ENCODE measurements around the gene LEF1. TPM values are rescaled to one million over a fixed set of nuclear protein-coding genes. Genes with fewer than 3 reads are reported as not detected.
"Not testable (repeated sequence)": the region's sequence is repeated elsewhere in the genome, so short reads cannot be mapped to it uniquely, and the experiment has no call there.

Gene LEF1
- total and polyA plus RNA-seq, 5 donors = 0.20 to 5.1 (median 0.76) TPM

DNA sequence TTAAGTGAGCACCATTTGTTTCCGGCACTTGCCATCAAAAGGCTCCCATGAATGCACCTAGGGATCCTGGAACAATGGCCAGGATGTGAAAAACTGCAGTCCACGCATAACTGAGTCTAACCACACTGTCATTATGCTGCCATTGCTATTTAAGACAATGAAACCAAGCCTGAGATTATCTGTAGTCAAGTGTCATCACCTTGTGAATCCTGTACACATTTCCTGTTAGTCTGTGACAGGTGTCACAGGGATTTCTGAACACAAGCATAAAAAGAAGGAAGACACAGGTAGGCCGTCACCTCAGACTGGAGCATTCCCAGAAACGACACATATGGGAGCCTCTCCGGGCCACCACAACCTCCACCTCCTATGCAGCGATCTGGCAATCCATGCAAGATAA, 112.3 kb downstream of the LEF1 start:
- ATAC-seq = no peak
- intact Hi-C loops (cut with DNase I) = loop anchor here in 1 of 4 donors (10.0 kb wide), 1 partner anchor 518 kb away; no protein-coding TSS in a partner anchor
- Histone ChIP-seq H3K4me1 (ENCODE audit: control insufficient read depth, insufficient read depth, low read length) (no peaks in the 10 kb centered on the region), H3K9me3 (ENCODE audit: control insufficient read depth, low read length) (no peaks in the 10 kb centered on the region), H3K4me3 (ENCODE audit: low read length) (no peak overlapping the region), H3K27me3 (ENCODE audit: control insufficient read depth, insufficient read depth) (no peaks in the 10 kb centered on the region), H3K27ac (ENCODE audit: low read length) (no peak overlapping the region)
- 75% methylated on average over 6 of the region's 6 CpGs for WGBS
- no peak for DNase-seq

DNA sequence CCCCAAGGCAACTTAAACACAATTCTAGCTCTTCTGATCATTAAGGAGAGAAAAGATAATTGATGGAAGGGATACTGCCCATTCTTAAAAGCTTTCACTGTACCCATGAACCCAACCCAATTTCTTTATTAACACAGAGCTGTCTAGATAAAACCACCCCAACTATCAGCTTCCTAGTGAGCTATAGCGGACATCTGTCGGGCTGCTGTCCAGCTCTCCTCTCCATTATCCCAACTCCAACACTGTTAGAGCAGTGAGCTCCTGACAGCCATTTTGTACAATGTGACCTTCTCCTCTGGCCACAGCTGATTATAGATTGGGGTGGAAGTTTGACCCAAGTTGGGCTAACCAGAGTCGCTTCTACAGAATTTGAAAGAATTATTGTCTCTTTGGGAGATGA, 112.9 kb downstream of the LEF1 start:
- Histone ChIP-seq H3K9me3 (ENCODE audit: control insufficient read depth, low read length) (no peaks in the 10 kb centered on the region), H3K4me3 (ENCODE audit: low read length) (no peak overlapping the region), H3K27ac (ENCODE audit: low read length) (no peak overlapping the region), H3K27me3 (ENCODE audit: control insufficient read depth, insufficient read depth) (no peaks in the 10 kb centered on the region), H3K4me1 (ENCODE audit: control insufficient read depth, insufficient read depth, low read length) (no peaks in the 10 kb centered on the region)
- no peak for ATAC-seq
- DNase-seq = no peak
- intact Hi-C loops (cut with DNase I) = loop anchor here in 1 of 4 donors (10.0 kb wide), 1 partner anchor 519 kb away; no protein-coding TSS in a partner anchor
- 75% methylated on average over 3 of the region's 3 CpGs for WGBS

DNA sequence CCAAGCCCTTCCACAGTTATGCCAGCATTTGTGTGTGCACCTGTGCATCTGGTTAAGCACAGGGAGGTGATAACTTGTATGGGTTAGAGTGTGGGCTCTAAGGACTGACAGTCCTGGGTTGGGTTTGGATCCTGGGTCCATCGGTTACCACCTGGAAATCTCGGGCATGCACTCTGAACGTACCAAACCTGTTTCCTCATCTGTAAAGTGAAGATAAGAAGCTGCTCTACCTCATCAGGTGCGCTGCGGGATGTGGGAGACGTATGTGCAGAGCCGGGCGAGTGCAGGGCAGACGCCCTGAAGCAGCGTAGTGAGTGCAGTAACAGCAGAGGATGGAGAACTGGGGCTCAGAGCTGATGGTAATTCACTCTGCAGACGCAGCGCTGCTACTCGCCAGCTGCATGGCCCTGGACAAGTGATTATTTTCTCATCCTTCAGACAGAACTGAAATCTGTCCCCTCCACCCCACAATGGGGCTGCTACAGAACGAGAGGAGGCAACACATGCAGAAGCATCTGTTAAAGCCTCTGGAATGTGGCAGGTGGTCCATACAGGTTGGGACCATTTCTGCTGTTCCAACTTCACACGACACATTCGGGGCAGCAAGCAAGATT, 114.6 kb downstream of the LEF1 start:
- WGBS = 94% methylated on average over 16 of the region's 16 CpGs
- no peak overlapping the region for H3K27ac ChIP-seq (ENCODE audit: low read length)
- ATAC-seq (no peak), DNase-seq (no peak)
- no peaks in the 10 kb centered on the region for H3K27me3 ChIP-seq (ENCODE audit: control insufficient read depth, insufficient read depth)
- no peaks in the 10 kb centered on the region for H3K9me3 ChIP-seq (ENCODE audit: control insufficient read depth, low read length)
- no peaks in the 10 kb centered on the region for H3K4me1 ChIP-seq (ENCODE audit: control insufficient read depth, insufficient read depth, low read length)
- intact Hi-C loops (cut with DNase I) = loop anchor here in 1 of 4 donors (10.0 kb wide), 1 partner anchor 521 kb away; no protein-coding TSS in a partner anchor
- no peak overlapping the region for H3K4me3 ChIP-seq (ENCODE audit: low read length)

DNA sequence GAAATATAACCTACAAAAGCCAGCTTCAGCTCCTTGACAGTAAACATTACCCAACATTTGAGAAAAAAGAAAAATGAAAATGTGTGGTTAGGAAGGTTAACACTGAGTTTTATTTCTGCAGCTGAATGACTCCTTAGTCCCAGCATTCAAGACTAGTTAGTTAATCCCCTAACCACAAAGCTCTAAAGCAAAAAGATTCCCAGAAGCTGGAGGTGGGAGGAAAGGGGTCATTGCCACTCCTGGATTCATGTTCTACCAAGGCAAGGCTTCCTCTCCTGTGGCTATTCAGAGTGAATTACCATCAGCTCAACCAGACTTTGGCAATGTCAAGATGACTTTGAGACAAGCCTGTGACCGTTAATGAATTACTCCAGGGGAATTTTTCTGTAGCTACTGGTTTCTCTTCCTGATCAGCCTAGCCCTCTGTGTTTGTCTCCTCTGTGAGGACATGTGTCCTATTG, 115.5 kb downstream of the LEF1 start:
- no peak overlapping the region for H3K4me3 ChIP-seq (ENCODE audit: low read length)
- no peaks in the 10 kb centered on the region for H3K27me3 ChIP-seq (ENCODE audit: control insufficient read depth, insufficient read depth)
- H3K4me1 ChIP-seq (ENCODE audit: control insufficient read depth, insufficient read depth, low read length) = no peaks in the 10 kb centered on the region
- ATAC-seq (no peak), DNase-seq (no peak)
- H3K9me3 ChIP-seq (ENCODE audit: control insufficient read depth, low read length) = no peaks in the 10 kb centered on the region
- intact Hi-C loops (cut with DNase I) = loop anchor here in 1 of 4 donors (10.0 kb wide), 1 partner anchor 522 kb away; no protein-coding TSS in a partner anchor
- no peak overlapping the region for H3K27ac ChIP-seq (ENCODE audit: low read length)
- WGBS = 74% methylated on average over 1 of the region's 1 CpG

DNA sequence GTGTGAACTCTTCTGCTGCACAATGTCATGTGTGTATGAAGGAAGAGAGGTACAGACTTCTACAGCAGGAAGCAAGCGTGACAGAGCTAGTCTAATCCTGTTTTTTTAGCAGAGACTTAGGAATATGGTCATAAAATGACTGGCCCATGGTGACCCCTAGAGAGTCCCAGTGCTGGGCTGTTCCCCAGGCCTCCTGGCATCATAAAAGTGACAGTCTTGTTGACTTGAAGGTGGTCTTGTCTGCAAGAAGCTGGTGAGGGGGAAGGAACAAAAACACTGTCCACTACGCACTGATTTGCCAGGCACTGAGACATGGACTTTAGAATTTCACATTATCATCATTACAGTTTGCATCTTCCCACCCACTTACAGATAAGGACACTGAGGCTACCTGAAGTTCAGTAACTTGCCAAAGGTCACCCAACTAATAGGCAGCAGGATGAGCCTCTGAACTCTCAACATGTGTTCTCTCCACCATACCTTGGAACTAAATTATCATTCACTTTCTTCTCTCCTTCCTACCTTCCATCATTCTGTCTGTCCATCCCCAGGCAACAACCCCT, 116.1 kb downstream of the LEF1 start:
- no peak for ATAC-seq
- 91% methylated on average over 2 of the region's 2 CpGs for whole genome bisulfite sequencing
- Histone ChIP-seq H3K27me3 (ENCODE audit: control insufficient read depth, insufficient read depth) (no peaks in the 10 kb centered on the region), H3K27ac (ENCODE audit: low read length) (no peak overlapping the region), H3K9me3 (ENCODE audit: control insufficient read depth, low read length) (no peaks in the 10 kb centered on the region), H3K4me3 (ENCODE audit: low read length) (no peak overlapping the region), H3K4me1 (ENCODE audit: control insufficient read depth, insufficient read depth, low read length) (no peaks in the 10 kb centered on the region)
- DNase-seq = no peak
- intact Hi-C loops (cut with DNase I) = loop anchor here in 1 of 4 donors (10.0 kb wide), 1 partner anchor 522 kb away; no protein-coding TSS in a partner anchor

DNA sequence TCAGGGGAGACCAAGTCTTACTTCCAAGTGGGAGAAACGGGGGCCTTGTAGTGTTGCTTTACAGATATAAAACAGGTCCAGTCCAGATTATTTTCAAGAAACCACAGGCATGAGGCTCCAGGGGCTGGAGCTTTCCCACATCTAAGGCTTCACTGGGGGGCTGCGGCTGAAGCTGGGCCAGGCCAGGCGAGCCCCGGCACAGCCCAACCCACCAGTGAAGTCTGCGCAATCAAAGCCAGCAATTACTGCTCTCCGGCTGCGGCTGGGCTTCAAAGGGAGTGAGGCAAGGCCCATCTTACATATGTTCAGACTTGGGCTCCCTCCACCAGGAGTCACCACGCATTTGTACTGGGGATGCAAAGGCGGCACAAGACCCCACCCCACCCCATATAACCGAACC, 117.4 kb downstream of the LEF1 start:
- Histone ChIP-seq H3K9me3 (ENCODE audit: control insufficient read depth, low read length) (no peaks in the 10 kb centered on the region), H3K27ac (ENCODE audit: low read length) (no peak overlapping the region), H3K4me1 (ENCODE audit: control insufficient read depth, insufficient read depth, low read length) (no peaks in the 10 kb centered on the region), H3K4me3 (ENCODE audit: low read length) (no peak overlapping the region), H3K27me3 (ENCODE audit: control insufficient read depth, insufficient read depth) (no peaks in the 10 kb centered on the region)
- ATAC-seq = no peak
- 95% methylated on average over 10 of the region's 10 CpGs for WGBS
- no peak for DNase-seq
- intact Hi-C loops (cut with DNase I) = loop anchor here in 1 of 4 donors (10.0 kb wide), 1 partner anchor 523 kb away; no protein-coding TSS in a partner anchor

DNA sequence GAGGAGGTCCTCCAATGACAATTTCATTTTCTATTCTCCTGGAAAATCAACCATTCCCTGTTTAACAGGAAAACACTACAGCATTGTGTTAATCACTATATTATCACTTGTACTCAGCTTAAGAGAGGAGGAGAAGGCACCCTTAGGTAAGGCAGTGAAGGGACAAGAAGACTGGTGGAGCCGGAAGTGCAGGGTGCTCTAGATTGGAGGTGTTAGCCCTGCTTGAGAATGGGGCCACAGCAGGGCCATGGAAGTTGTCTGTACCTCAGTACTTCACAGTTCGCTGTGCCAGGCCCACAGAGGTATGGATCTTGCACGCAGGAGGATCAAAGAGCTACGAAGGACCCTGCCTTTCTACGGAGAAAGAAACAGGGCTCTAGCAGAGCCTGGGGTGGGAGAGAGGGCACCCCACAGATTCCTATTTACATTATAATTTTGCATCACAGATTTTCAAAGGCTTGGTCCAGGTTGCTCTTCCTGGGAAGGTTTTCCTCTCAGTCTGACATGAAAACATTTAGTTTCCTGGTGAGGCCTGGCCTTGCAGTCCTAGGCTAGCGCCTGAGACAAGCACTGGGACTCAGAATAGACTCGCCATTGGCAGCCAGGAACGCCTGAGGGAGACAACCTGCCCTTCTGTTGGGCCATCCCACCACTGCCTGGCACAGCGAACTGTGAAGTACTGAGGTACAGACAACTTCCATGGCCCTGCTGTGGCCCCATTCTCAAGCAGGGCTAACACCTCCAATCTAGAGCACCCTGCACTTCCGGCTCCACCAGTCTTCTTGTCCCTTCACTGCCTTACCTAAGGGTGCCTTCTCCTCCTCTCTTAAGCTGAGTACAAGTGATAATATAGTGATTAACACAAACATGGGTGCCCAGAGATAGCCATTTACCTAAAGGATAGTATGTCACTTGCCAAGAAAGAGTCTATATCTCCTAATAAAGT, 118.3 kb downstream of the LEF1 start:
- not testable (repeated sequence) for H3K9me3 ChIP-seq (ENCODE audit: control insufficient read depth, low read length); ATAC-seq; H3K4me3 ChIP-seq (ENCODE audit: low read length); H3K4me1 ChIP-seq (ENCODE audit: control insufficient read depth, insufficient read depth, low read length); H3K27ac ChIP-seq (ENCODE audit: low read length); DNase-seq; H3K27me3 ChIP-seq (ENCODE audit: control insufficient read depth, insufficient read depth)
- intact Hi-C loops (cut with DNase I) = loop anchor here in 1 of 4 donors (10.0 kb wide), 1 partner anchor 524 kb away; no protein-coding TSS in a partner anchor
- 93% methylated on average over 8 of the region's 10 CpGs for WGBS

DNA sequence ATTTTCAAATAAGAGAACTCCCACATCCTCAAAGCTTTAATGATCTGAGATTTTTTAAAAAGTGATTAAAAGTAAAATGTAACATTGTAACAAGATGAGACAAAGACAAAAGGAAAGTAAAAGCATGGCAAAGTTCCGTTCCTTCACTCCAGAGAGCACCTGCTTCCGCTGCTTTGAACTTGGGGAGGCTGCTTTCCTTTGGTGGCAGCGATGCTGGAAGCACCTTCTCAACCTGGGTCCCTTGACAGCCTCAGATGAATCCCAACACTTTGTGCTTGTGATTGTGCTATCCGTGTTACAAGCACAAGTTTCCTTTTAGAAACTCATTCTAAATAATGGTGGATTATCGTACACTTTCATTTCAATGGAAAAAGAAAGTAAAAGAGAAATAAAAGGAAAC, 119.3 kb downstream of the LEF1 start:
- ATAC-seq (no peak), DNase-seq (no peak)
- no peaks in the 10 kb centered on the region for H3K9me3 ChIP-seq (ENCODE audit: control insufficient read depth, low read length)
- intact Hi-C loops (cut with DNase I) = no loop called here
- no peaks in the 10 kb centered on the region for H3K4me1 ChIP-seq (ENCODE audit: control insufficient read depth, insufficient read depth, low read length)
- no peak overlapping the region for H3K4me3 ChIP-seq (ENCODE audit: low read length)
- no peak overlapping the region for H3K27ac ChIP-seq (ENCODE audit: low read length)
- H3K27me3 ChIP-seq (ENCODE audit: control insufficient read depth, insufficient read depth) = no peaks in the 10 kb centered on the region
- 88% methylated on average over 5 of the region's 5 CpGs for WGBS

DNA sequence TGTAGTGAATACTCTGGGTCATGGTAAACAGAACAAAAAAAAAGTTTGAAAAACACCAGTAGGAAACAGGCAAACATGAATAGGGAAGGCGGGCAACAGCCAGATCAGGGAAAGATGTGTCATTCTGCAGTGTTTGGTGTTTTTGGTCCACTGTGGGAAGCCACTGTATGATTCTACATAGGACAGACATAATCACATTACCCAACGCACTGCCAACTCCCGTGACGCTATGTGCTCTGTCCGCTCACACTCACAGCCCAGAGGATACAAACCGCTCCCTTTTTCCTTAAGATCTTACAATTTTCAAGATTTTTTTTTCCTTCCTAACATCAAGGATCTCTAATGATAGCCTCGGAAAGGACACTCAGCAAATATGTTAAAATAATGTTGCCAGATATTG, 119.7 kb downstream of the LEF1 start:
- intact Hi-C loops (cut with DNase I) = no loop called here
- no peaks in the 10 kb centered on the region for H3K27me3 ChIP-seq (ENCODE audit: control insufficient read depth, insufficient read depth)
- DNase-seq = no peak
- H3K9me3 ChIP-seq (ENCODE audit: control insufficient read depth, low read length) = no peaks in the 10 kb centered on the region
- H3K4me1 ChIP-seq (ENCODE audit: control insufficient read depth, insufficient read depth, low read length) = no peaks in the 10 kb centered on the region
- no peak overlapping the region for H3K27ac ChIP-seq (ENCODE audit: low read length)
- no peak overlapping the region for H3K4me3 ChIP-seq (ENCODE audit: low read length)
- ATAC-seq = no peak
- WGBS = 91% methylated on average over 7 of the region's 7 CpGs

DNA sequence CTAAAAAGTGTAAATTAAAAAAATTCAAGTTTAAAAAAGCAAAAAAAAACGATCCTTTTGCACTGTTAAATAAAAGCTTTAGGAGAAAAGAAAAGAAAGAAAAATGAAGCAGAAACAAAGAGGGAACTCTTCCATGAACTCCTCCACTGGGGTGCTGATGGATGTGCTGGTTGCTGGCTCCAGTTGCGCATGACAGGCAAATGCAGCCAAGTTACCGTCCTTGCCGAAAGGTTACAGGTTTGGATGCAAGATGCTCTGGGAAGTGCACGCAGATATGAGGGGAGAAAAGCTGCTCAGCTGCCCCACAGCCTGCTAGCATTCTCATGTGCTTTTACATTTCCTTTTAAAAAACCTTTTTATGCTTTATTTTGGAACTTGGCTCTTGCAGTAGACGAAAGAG, 120.6 kb downstream of the LEF1 start:
- WGBS = 65% methylated on average over 6 of the region's 6 CpGs
- Histone ChIP-seq H3K4me1 (ENCODE audit: control insufficient read depth, insufficient read depth, low read length) (no peaks in the 10 kb centered on the region), H3K4me3 (ENCODE audit: low read length) (no peak overlapping the region), H3K9me3 (ENCODE audit: control insufficient read depth, low read length) (no peaks in the 10 kb centered on the region), H3K27me3 (ENCODE audit: control insufficient read depth, insufficient read depth) (no peaks in the 10 kb centered on the region), H3K27ac (ENCODE audit: low read length) (no peak overlapping the region)
- ATAC-seq (peak; percentile 39 to 53), DNase-seq (peak in 1 of 3 donors; percentile 46)
- intact Hi-C loops (cut with DNase I) = no loop called here

DNA sequence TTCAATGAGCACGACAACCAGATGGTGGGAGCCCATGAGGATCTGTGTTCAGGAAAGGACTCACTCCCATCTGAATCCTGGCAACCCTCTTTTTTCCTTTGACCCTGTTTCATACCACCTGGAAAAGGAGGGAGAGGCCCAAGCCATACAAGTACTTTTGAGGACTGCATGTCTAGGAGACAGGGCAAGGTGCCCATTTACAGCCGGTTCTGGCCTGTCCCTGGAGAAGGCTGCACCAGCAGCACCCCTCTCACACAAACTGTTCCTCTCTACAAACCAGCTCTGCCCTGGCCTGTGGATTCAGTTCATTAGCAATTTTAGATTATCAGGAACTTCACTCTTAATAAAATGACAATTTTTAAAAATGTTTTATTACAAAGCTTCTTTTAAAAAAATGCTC, 121.5 kb downstream of the LEF1 start:
- H3K27me3 ChIP-seq (ENCODE audit: control insufficient read depth, insufficient read depth) = no peaks in the 10 kb centered on the region
- no peak for ATAC-seq
- H3K4me3 ChIP-seq (ENCODE audit: low read length) = no peak overlapping the region
- no peaks in the 10 kb centered on the region for H3K9me3 ChIP-seq (ENCODE audit: control insufficient read depth, low read length)
- H3K4me1 ChIP-seq (ENCODE audit: control insufficient read depth, insufficient read depth, low read length) = no peaks in the 10 kb centered on the region
- intact Hi-C loops (cut with DNase I) = no loop called here
- WGBS = 74% methylated on average over 2 of the region's 2 CpGs
- DNase-seq = no peak
- no peak overlapping the region for H3K27ac ChIP-seq (ENCODE audit: low read length)
